Frontal cortex (tissue), 4 donors: ENCODE measurements around the gene L3MBTL1. TPM values are rescaled to one million over a fixed set of nuclear protein-coding genes. Genes with fewer than 3 reads are reported as not detected.

ENCODE experiments used
- DNase-seq, 2 donors: peaks; one replicate each; pipeline ENCODE4 v3.0.0; 2012; ENCODE audit warnings: low spot score in 2 of 2
- FAIRE-seq: peaks from 2 replicates; lab custom pipeline; 2012; peaks lifted over from hg19 to GRCh38; lab: Jason Lieb, UNC
- total RNA-seq: library from RNA; depleted of rRNA; stranded (reverse); fragments of >200 nt; gene quantifications from one replicate; pipeline ENCODE4 v1.2.3, GENCODE V29; 2014
- donor health status: control.
- donor health status: control.
- donor health status: control.

The L3MBTL1 gene
- total RNA-seq: 16.3 TPM

GRCh38 chr20:43507150-43508080, at the start of gene L3MBTL1:
Gene L3MBTL1 (plus strand): TSS chr20:43507697. CDS start chr20:43513504, 5,807 bp downstream.
- FAIRE-seq (no peak), DNase-seq (peak; percentile 70 to 75)

DNA sequence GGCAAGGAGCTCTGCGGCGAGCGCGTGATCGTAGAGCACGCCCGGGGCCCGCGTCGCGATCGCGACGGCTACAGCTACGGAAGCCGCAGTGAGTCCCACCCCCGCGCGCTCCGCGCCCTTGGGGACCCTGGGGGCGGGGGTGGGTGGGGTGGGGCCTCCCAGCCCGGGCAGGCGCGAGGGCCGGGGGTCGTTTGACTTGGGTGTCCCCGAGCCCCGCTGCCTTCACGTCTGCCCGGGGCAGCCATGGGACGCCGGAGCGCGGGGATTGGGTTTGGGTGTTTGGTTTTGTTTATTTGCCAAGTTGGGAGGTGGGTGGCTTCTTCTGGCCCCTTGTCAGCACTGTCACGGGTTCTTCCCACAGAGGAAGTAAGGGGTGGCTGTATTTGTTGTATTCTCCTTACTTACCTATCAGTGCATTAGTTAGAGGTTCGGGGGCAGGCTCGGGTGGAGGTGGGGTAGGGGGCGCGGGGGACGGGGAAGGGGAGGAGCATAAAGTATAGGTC, 49.0 kb upstream of the L3MBTL1 start:
- no peak for DNase-seq
- FAIRE-seq: no peak

DNA sequence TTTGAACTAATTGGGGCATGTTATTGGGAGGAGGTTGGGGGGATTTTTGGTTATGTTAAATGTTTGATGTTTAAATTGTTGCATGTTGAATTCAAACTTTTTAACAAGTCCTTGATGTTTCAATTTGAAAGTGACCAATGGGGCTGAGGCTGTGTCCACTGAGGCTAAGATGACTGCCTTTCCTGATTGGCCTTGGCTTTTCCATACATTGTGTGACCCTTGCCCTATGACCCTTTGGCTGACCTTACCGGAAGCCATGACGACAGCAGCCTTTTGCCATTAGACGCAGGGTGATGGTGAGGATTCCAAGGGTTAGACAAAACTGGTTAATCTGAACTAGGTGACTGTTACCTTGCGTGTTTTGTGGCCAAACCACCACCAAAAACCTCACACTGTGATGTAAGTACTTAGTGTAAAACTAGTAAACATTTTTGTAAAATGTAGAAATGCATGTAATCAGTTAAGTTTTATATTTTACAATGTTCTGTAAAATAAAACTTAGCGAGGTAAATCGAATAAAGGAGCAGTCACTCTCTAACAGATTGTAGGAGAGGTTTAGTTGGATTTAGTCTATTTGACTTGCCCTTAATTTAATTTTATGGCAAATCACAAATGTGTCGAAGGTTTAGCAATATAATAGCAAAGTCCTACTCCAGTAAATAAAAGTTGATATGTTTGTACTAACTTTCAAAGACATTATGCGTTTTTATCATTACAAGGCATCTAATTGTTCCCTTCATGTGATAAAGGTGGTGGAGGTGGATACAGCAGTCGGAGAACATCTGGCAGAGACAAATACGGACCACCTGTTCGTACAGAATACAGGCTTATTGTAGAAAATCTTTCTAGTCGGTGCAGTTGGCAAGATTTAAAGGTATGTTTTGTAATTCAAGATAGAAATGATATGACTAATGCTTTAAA, 48.2 kb upstream of the L3MBTL1 start:
- DNase-seq (no peak), FAIRE-seq (no peak)

- DNase-seq (no peak), FAIRE-seq (no peak)
Measured at GRCh38 chr20:43460172-43460829, 47.2 kb upstream of the L3MBTL1 start.

DNA sequence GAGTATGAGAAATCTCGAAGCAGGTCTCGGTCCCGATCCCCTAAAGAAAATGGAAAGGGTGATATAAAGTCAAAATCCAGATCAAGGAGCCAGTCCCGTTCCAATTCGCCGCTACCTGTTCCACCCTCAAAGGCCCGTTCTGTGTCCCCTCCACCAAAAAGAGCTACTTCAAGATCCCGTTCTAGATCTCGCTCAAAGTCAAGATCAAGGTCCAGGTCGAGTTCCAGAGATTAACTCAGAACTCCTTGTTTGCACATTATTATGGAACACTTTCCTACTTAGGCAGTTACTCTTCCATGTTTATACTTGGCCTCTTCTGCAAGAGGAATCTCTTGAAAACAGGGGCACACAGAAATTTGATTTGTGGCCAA, 46.7 kb upstream of the L3MBTL1 start:
- no peak for FAIRE-seq
- DNase-seq: no peak

DNA sequence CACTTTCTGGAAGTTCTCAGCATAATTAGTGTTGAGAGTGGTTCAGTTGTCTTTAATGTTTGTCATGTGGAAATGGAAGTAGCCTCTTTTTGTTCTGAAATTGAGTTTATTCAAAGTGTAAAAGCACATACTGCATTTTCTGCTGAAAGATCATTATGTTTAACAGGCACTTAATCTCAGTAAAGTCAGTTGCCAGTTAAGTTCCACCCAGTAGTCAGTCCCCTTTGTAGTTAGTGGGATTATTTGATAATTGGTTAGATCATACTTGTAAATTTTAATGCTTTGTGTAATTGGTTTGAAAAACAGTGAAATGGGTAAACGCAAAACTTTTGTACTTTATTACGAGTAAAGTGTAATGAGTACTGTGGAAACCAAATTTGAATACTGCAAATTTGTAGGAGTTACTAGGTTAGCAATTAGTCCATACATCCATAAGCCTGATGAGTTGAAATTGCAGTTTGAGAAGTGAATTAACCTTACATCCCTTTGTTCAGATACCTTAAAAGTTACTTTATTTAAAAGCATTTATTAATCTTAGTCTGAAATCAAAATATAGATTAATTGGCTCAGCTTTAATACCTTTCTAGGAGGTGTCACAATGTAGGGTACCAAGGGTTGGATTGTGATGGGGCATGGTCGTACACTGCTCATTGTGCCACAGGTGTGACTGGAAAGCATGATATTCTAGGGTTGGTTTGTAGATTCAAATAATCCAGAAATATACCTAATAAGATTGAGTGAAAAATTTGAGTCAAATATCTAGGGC, 45.4 kb upstream of the L3MBTL1 start:
- no peak for DNase-seq

DNA sequence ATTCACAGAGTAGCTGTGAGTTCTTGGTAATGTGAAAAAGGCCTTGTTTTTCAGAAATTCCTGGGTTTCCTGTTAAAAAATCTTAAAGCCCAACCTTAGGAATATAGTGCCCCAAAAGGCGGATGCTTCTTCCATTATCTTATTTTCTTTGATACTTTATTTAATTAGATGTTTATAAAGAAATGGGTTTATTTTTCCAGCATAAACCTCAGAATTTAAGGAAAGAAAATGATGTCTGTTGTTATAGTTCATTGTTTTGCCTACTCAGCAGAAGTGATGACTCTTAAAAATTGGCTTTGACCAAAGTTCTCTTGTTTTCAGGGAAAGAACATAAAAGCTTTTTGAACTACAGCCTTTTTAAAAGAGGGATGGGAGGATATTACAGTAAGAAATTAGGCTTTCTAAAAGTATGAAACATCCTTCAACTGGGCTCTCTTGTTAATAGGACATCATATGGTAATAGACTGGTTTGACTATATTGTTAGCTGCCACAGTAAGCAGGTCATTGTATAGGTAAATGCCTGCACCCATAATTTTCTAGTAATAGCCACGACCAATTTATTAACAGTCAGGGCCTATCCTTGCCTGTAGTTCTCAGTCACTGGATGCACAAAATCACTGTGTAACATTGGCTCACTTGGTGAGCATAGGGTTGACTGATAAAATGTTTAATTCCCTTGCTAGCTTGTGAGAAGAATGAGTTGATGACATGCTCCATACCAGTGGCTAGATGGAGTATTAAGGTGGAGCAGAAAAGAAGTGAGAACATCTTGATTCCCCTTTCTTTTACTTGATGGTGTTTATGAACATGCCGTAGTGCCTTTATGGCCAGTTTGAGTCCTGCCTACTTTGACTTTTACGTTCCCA, 44.6 kb upstream of the L3MBTL1 start:
- FAIRE-seq (no peak), DNase-seq (no peak)

More for the DNA sequence above, 45.4 kb upstream of the L3MBTL1 start:
- FAIRE-seq: no peak

DNA sequence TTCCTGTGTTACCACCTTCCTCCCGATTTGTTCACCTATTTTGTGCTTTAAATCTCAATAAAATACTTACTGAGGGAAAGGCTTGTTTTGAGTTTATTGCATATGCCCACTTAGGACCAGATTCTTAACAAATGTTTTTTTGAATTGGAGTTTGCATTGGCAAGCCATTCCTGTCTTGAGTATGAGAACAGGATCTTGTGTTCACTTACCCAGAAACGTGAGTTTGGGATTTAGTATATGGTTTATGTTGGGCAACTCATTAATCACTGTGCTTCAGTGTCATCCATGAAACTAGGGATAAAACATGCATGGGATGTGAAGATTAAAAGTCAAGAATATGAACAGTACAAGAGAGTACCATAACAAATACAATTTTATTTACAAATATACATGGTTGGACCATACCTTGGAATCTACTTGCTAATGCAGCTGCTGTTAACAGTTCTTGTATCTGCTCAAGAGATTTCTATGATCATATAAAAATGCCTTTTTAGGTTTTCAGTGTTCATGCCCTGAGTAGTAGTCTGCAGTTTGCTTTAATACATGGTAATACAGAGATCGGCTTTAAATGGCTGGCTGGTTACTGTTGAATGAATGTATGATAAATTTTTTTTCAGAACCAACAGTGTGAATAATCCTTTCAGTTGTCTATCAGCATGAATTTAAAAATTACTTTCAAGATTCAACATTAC, 43.8 kb upstream of the L3MBTL1 start:
- FAIRE-seq (no peak), DNase-seq (no peak)

DNA sequence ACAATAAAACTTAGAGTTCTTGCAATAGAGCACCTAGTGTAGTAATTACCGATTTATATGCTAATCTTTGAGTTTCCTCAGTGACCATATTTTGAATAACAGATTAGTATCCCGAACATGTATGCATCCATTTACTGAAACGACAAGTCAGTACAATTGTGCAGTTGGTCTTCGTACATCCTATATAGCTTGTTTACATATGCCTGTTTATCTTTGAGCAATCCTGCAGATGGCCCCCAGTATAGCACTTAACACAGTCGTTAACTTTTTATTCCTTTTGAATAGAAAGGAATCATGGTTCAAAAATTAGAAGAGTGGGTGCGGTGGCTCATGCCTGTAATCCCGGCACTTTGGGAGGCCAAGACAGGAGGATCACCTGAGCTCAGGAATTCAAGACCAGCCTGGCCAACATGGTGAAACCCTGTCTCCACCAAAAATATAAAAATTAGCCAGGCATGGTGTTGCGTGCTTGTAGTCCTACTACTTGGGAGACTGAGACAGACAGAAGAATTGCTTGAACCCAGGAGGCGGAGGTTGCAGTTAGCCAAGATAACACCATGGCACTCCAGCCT, 43.2 kb upstream of the L3MBTL1 start:
- DNase-seq: no peak
- no peak for FAIRE-seq

DNA sequence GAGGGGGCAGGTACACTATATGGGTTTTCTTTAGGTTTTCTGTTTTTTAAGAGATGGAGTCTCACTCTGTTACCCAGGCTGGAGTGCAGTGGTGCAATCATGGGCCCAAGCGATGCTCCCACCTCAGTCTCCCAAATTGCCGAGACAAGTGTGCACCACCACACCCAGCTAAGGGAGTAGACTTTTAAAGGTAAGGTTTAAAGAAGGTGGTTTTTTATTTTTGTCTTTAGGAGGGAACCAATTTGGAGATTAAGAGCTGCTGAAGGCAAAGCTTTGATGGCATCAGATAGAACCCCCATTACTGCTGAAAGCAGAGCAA, 41.9 kb upstream of the L3MBTL1 start:
- FAIRE-seq (no peak), DNase-seq (no peak)

DNA sequence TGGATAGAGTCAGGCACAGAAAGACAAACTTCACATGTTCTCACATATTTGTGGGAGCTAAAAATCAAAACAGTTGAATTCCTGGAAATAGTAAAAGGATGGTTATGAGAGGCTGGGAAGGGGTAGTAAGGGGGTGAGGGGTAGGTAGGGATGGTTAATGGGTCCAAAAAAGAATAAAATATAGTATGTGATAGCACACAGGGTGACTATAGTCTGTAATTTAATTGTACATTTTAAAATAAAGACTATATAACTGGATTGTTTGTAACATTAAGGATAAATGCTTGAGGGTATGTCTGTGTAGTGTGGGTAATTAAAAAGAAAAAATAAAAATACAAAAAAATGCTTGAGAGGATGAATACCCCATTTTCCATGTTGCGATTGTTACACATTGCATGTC, 39.9 kb upstream of the L3MBTL1 start:
- FAIRE-seq (no peak), DNase-seq (no peak)

DNA sequence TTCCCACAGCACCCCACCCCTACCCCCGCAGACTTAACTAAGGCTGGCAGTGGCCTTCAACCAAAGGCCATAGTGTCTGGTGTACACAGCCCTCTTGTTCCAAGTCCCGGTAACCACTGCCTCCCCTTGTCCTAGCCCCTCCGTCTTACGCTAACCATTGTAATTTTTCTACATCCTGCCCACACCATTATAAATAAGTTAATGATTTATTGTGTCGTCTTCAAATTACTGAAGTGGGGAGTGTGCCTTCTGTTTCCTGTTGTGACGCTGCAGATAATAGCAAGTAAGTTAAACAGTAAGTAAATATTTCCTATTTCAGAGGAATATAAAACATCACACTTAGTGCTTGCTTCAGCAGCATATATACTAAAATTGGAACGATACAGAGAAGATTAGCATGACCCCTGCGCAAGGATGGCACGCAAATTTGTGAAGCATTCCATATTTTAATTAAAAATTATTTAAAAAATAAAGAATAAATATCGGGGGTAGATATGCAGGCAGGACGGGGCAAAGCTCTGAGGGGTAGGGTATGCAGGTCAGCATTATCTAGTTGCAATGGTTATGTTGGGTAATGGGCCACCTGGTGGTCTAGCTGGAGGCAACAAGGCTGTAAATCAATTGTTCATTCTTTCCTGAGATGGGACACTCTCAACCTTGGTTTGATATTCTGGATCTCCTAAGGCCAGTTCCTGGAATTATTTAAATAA, 34.7 kb upstream of the L3MBTL1 start:
- FAIRE-seq: no peak
- no peak for DNase-seq

DNA sequence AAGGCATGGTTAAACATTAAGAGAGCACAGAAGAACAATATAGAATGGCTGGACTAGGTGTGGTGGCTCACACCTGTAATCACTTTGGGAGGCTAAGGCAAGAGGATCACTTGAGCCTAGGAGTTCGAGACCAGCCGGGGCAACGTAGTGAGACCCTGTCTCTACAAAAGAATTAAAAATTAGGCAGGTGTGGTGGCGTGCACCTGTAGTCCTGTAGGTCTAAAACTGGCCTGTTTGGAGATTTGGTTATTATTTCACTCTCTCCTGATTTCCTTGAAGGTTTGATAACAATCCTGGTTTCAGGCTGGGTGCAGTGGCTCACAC, 34.2 kb upstream of the L3MBTL1 start:
- FAIRE-seq (no peak), DNase-seq (no peak)

- FAIRE-seq (no peak), DNase-seq (no peak)
Measured at GRCh38 chr20:43477193-43477592, 30.3 kb upstream of the L3MBTL1 start.

DNA sequence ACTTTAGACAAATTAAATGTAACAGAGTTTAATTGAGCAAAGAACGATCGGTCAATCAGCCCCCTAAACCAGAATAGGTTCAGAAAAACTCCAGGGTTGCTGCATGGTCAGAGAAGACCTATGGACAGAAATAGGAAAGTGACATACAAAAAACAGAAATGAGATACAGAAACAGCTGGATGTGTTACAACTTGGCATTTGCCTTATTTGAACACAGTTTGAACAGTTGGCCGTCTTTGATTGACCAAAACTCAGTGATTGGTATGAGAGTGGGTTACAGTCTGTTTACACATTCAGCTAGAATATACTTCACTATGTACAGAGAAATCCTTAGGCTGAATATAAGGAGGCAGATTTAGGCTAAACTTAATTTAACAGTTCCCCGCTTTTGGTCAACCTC, 29.9 kb upstream of the L3MBTL1 start:
- DNase-seq: no peak
- no peak for FAIRE-seq

DNA sequence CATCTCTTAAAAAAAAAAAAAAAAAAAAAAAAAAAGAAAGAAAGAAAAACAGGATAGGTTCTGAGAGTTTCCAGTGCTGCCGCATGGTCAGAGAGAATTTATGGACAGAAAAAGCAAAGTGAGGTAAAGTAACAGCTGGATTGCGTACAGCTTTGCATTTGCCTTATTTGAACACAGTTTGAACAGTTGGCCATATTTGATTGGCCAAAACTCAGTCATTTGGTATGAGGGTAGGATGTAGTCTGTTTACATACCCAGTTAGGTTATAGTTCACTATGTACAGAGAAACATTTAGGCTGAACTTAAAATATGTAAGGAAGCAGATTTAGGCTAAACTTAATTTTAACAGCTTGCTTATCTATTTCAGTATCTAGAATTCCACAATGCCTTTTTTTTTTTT, 17.5 kb upstream of the L3MBTL1 start:
- FAIRE-seq: no peak
- DNase-seq: no peak

DNA sequence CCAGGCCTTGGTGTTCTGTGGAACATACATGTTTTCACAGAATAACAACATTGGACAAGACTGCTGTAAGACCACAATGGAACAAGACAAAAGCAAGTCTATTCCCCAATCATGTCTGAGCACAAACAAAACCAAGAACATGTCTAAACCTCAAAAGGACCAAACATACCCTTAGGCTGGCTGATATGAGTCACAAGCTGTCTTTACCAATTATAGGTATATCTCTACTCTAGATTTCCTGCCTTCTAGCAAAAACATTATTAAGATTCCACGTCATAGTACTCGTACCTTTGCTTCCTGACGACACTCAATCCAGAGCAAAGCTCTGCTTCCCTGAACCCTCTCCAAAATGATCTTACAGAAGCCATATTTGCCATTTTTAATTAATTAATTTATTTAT, 15.4 kb upstream of the L3MBTL1 start:
- FAIRE-seq (no peak), DNase-seq (no peak)
